Bronchus fibroblast of lung (primary cell): ENCODE results near the gene L3MBTL2. TPM values are rescaled to one million over a fixed set of nuclear protein-coding genes. Genes with fewer than 3 reads are reported as not detected.

Experiments used
- total RNA-seq: library from RNA; depleted of rRNA; stranded (reverse); fragments of >200 nt; gene quantifications from 2 replicates; pipeline ENCODE4 v1.2.3, GENCODE V29; 2015

The L3MBTL2 gene
- total RNA-seq: 23.0 and 23.7 TPM in 2 replicates

DNA sequence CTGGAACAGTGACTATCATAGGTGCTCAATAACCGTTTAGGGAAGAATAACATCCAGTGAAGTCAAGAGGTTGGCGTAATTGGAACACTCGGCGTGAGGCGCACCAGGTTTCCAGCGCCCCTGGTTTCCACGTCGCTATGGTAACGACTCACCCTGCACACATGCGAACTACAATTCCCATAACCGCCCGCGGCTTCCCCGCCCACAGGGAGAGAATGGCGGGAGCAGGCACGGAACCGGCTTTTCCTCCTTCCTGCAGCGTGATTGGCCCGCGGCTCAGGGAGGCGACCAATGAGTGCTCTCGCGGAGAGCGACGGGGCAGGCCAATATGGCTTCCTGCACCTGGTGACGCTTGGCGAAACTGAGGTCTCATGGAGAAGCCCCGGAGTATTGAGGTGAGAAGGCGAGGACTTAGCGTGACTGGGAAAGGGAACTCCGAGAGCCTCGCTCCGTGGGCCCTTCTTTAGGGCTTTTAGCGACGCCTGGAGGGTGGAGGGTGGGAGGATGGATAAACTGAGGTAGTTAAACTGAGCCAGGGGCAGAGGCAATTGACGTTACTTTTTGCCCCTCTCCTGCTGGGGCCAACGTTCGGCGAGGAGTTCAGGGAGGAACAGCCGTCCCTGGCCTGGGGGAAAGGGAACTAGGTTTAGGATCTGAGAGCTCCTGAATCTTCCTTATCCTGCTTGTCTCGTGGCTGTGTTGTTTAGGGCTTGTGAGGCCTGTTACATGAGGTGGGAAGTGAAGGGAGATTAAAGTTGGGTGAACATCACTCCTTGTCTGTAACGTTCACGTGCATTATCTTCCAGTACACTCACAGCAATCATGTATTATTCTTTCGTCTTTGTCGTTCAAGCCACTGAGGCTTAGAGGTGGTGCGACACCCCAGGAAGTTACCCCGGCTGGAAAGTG is at the start of gene L3MBTL2:
Gene L3MBTL2, plus strand, starts transcription at position 321 of the 909 bp plus-strand sequence. Its CDS starts 51 bp downstream, at position 372.

DNA sequence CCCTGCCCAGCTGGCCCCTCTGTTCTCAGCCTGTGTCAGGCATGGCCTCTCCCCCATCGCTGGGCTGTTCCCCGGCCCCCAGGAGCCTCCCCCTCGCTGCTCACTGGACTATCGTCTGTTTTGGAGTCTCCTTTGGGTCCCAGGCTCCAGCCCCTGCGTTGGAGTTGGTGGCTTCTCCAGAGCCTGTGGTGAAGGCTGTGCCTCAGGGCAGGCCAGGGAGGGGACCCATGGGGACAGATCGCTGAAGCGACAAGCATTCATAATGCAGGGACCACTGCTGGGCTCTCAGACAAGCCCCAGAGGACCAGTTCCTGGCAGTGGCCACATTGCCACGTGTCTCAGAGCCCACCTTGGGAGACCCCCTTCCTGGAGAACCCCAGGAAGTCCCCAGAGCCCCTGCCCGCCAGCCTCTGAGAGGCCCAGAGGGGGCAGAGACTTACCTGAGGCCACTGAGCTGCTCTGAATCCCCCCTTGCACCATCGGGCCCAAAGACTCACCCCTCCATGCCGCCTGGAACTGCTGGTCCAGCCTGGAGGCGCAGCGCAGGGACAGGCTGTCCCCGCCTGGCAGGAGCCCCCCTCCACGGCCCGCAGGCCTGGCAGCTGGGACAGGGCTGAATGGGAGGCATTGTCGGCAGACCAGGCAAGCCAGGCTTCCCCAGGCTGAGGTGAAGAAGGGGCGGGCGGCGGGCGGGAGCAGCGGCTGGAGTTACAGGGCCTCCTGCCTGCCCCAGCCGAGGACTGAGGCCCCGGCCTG is 35.4 kb downstream of the L3MBTL2 start, which contains the start of gene CHADL:
Gene CHADL, minus strand, starts transcription at position 555 of the 756 bp plus-strand sequence. Its CDS starts 50 bp downstream, at position 505.

Other genes with a start within 250 kb of the L3MBTL2 start
- 18.8 and 28.5 TPM in 2 replicates for gene EP300, start 112.7 kb upstream of the L3MBTL2 start, total RNA-seq
- gene CHADL, start 35.6 kb downstream of the L3MBTL2 start, total RNA-seq: 0.34 and 0.45 TPM in 2 replicates
- 131 and 134 TPM in 2 replicates for gene RANGAP1, start 80.9 kb downstream of the L3MBTL2 start, total RNA-seq
- gene ZC3H7B, start 96.2 kb downstream of the L3MBTL2 start, total RNA-seq: 46.4 and 47.7 TPM in 2 replicates
- 3.7 TPM in 2 replicates for gene TEF, start 176.6 kb downstream of the L3MBTL2 start, total RNA-seq
- 21.9 and 23.2 TPM in 2 replicates for gene TOB2, start 241.5 kb downstream of the L3MBTL2 start, total RNA-seq